Mucosa of rectum (tissue), 2 donors: ENCODE data around the gene ARFRP1.

Source experiments
- H3K27ac ChIP-seq, 2 donors: one replicate each; pipeline ENCODE4 v1.7.0; 2013; ENCODE audit warnings: inconsistent platforms in 2 of 2, low read depth in 2 of 2, low read length in 2 of 2
- H3K27me3 ChIP-seq, 2 donors: one replicate each; pipeline ENCODE4 v1.7.0; 2013; ENCODE audit warnings: low read length in 2 of 2; ENCODE audit not compliant: control insufficient read depth in 2 of 2, insufficient read depth in 2 of 2
- H3K36me3 ChIP-seq, 2 donors: one replicate each; pipeline ENCODE4 v1.7.0; 2013; ENCODE audit warnings: low read length in 2 of 2; ENCODE audit not compliant: control insufficient read depth in 2 of 2, insufficient read depth in 2 of 2
- H3K4me1 ChIP-seq, 2 donors: one replicate each; pipeline ENCODE4 v1.7.0; 2013; ENCODE audit warnings: low read length in 2 of 2, mild to moderate bottlenecking in 1 of 2; ENCODE audit not compliant: control insufficient read depth in 2 of 2, insufficient read depth in 2 of 2
- H3K4me3 ChIP-seq, 2 donors: one replicate each; pipeline ENCODE4 v1.7.0; 2013; ENCODE audit warnings: low read length in 2 of 2
- H3K9ac ChIP-seq, 2 donors: one replicate each; pipeline ENCODE4 v1.7.0; 2013; ENCODE audit warnings: low read length in 2 of 2, low read depth in 1 of 2, mild to moderate bottlenecking in 1 of 2
- H3K9me3 ChIP-seq, 2 donors: one replicate each; pipeline ENCODE4 v1.7.0; 2013; ENCODE audit warnings: low read length in 2 of 2; ENCODE audit not compliant: control insufficient read depth in 2 of 2
- donor health status: healthy.
- donor health status: Normal muscosa, but diverticular disease.

ARFRP1 gene

DNA sequence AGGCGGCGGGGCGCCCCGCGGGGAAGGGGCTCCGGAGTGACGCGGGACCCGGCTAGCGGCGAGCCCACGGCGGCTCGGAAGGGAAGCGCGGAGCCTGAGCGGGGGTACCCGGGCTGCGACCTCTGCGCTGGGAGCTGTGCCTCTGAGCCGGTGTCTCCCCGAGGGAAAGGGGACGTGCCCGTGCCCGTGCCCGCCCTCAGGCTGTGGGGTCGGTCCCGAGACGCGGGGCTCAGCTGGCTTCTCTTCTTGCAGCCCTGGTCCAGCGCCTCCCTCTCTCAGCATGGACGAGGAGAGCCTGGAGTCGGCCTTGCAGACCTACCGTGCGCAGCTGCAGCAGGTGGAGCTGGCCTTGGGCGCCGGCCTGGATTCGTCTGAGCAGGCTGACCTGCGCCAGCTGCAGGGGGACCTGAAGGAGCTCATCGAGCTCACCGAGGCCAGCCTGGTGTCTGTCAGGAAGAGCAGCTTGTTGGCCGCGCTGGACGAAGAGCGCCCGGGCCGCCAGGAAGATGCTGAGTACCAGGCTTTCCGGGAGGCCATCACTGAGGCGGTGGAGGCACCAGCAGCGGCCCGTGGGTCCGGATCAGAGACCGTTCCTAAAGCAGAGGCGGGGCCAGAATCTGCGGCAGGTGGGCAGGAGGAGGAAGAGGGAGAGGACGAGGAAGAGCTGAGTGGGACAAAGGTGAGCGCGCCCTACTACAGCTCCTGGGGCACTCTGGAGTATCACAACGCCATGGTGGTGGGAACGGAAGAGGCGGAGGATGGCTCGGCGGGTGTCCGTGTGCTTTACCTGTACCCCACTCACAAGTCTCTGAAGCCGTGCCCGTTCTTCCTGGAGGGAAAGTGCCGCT is 749 bp upstream of the ARFRP1 start:
- Histone ChIP-seq H3K4me3 (peak overlapping the region; percentile 80 to 81), H3K27me3 (no peaks in the 10 kb centered on the region), H3K9me3 (no peaks in the 10 kb centered on the region), H3K4me1 (peaks cover 21 to 23% of the 10 kb centered on the region in 2 donors), H3K27ac (peak overlapping the region in 1 of 2 donors; percentile 86), H3K36me3 (peaks cover 23 to 45% of the 10 kb centered on the region in 2 donors), H3K9ac (peak overlapping the region; percentile 70 to 89)

DNA sequence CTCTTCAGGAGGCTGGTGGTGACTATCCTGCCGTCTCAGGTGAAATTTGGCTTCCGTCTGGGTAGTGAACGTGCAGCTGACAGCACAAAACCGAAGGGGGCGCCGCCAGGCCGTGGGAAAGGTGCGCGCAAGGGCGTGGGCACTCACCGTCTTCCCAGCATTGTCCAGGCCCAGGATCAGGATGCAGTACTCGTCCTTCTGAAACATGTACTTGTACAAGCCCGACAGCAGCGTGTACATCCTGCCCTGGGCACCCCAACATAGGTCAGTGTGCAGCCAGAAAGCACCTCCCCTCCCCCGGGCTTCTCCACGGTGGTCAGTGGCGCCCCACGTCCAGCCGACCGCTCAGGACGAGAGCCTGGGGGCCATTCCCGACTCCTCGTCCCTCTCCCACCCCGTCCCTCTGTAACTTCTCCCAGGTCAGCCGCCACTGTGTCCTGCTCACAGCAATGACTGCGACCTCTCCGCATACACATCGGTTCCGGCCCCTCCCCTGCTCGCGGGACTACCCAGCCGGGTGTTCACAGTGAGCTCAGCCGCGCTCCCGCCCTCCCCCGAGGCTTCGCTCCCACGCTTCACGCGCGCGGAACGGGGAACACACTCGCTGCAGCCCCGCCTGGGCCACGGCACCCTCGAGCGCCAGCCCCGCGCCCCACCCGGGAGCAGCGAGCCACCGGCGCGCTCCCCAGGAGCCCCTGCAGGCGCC is 771 bp downstream of the ARFRP1 start:
- peaks cover 23 to 42% of the 10 kb centered on the region in 2 donors for H3K36me3 ChIP-seq
- no peaks in the 10 kb centered on the region for H3K27me3 ChIP-seq
- peaks cover 21 to 23% of the 10 kb centered on the region in 2 donors for H3K4me1 ChIP-seq
- peak overlapping the region; percentile 74 to 89 for H3K9ac ChIP-seq
- no peaks in the 10 kb centered on the region for H3K9me3 ChIP-seq
- H3K27ac ChIP-seq: peak overlapping the region; percentile 84 to 86
- H3K4me3 ChIP-seq: peak overlapping the region; percentile 80 to 81

DNA sequence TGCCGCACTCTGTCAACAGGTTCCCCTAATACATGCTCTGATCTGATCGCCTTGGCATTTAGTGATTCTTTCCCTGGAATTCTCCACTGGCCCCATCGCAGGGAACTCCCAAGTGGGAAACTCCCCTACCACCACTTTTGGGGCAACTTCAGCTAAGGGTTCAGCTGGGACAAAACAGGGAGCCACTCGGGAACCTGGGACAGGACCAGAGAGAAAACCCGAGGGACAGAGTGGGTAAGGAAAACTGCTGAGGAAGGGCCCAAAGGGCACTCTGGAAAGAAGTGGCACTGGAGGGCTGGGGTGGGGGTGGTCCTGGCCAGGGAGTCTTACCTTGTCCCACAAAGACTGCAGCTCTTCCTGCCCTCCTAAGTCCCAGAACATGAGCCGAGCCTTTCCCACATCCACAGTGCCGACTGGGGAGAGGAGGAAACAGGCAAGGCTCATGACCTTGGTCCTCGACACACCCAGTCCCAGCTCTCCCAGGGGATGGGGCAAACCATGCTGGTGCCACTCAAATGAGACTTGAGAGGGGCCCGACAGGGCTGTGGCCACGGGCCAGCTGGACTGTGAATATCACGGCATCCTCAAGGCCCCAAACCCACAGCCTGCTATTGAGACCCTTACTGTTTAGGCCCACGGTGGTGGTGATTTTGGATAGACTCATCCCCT is 1.6 kb downstream of the ARFRP1 start:
- Histone ChIP-seq H3K4me1 (peaks cover 21 to 23% of the 10 kb centered on the region in 2 donors), H3K27me3 (no peaks in the 10 kb centered on the region), H3K9ac (peak overlapping the region in 1 of 2 donors; percentile 89), H3K9me3 (no peaks in the 10 kb centered on the region), H3K36me3 (peaks cover 23 to 36% of the 10 kb centered on the region in 2 donors), H3K27ac (peak overlapping the region in 1 of 2 donors; percentile 84), H3K4me3 (peak overlapping the region; percentile 80 to 81)

DNA sequence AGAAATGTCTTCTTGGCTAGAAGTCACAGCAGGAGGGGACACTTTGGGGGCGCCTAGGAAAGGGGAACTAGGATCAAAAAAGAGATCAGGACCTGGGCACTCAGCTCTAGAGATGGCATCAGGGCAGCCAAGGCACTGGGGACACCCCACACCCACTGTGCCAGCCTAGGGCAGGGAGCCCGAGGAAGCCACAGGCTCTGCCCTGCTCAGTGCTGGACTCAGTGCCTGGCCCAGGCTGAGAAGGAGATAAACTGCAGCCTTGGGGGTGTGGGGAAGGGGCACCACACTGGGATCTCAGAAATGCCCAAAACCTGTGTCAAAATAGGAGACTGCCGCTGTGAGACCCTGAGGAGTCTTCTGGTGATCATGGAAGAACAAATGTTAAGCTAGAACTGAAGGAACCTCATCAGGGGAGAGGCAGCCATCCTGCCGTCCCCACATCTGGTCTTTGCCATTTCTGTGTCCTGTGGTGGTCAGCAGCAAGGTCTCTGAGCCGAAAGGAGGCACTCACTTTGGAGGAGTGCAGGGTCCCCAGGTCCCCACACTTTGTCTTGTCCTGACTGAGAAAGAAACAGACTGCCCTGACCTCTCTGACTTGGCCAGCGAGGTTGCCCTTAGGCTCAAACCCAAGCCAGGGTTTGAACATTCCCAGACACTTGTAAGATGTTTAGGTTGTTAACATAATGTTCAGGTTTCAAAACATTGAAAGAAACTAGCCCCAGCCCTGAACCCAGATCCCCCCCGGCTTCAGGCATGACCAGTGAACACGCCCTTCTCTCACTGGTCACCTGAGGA is 2.3 kb downstream of the ARFRP1 start:
- peaks cover 21 to 23% of the 10 kb centered on the region in 2 donors for H3K4me1 ChIP-seq
- no peaks in the 10 kb centered on the region for H3K9me3 ChIP-seq
- no peak overlapping the region for H3K4me3 ChIP-seq
- H3K9ac ChIP-seq: no peak overlapping the region
- no peaks in the 10 kb centered on the region for H3K27me3 ChIP-seq
- no peak overlapping the region for H3K27ac ChIP-seq
- H3K36me3 ChIP-seq: peaks cover 23 to 31% of the 10 kb centered on the region in 2 donors

DNA sequence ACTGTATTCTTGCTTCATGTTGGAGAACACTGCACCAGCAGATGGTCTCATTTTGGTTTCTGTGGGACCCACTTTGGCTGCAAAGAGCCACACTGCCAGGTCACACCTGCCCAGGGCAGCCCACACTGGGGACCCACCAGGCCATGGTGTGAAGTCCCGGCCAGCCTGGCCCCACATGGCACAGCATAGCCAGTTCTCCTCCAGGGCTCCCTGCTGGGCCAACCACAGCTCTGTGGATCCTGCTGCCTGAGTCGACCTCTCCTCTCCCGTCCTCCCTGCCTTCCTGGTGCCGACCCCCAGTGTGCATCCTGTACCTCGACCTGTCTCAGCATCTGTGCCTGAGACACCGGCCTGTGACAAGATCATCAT is 3.0 kb downstream of the ARFRP1 start:
- Histone ChIP-seq H3K9me3 (no peaks in the 10 kb centered on the region), H3K36me3 (peaks cover 23 to 31% of the 10 kb centered on the region in 2 donors), H3K4me3 (no peak overlapping the region), H3K4me1 (peaks cover 21 to 23% of the 10 kb centered on the region in 2 donors), H3K27me3 (no peaks in the 10 kb centered on the region), H3K9ac (no peak overlapping the region), H3K27ac (no peak overlapping the region)

DNA sequence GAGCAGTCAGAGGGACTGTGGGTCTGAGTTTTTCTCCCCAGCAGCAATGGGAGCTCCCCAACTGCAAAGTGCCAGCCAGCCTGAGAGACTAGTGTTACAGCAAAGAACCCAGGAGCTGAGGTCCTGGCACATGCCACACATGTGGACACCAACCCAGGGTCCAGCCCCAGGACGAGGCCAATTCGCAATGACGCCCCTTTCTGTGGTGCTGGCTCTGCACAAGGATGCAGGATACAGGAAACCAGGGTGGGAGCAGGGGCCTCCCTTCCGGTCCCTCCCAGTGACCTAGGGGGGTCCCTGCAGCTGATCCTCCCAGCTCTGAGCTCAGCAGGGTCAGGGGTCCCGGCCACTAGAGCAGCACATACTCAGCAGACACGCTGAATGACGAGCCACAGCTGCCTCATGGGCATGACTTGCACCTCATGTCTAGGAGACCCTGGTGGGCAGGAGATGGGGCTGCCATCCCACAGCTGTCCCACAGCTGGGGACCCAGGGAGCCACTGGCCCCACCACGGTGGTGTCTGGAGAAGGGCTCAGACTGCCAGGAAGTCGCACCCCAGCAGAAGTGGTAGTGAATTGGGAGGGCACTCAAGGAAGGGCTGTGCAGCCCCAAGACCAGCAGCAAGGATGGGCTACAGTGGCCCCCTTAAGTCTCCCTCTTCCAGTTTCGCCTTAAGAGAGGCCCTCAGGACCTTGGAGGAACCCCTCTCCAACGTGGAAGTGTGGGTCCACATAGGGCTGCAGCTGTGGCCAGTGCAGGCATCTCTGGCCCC is 3.6 kb downstream of the ARFRP1 start:
- H3K36me3 ChIP-seq: peaks cover 23 to 31% of the 10 kb centered on the region in 2 donors

DNA sequence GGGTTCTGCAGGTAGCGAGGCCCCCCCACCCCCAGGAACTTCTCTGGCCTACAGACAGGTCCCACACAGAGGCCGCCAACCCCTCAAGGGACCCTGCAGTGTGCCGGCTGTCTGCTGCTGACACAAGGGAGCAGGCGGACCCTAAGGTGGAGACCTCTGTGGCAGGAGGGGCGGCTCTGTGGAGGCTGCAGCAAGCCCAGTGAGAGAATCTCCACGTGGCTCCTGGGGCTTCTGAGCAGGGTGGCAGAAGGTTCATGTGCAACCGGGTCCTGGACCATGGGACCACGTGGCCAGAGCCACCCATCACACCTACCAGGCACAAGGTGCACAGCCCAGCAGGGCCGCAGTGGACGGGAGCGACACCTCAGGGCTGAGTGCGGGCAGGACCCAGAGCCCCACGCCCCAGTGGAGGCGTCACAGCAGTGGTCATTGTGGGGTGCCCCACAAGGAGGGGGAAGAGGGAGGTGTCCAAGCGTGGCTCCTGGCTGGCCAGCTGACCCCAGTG is 4.3 kb downstream of the ARFRP1 start:
- Histone ChIP-seq H3K9ac (no peak overlapping the region), H3K4me1 (peaks cover 14 to 15% of the 10 kb centered on the region in 2 donors), H3K4me3 (no peak overlapping the region), H3K27me3 (no peaks in the 10 kb centered on the region), H3K27ac (no peak overlapping the region), H3K9me3 (no peaks in the 10 kb centered on the region), H3K36me3 (peaks cover 23 to 31% of the 10 kb centered on the region in 2 donors)

More for the DNA sequence above, 3.6 kb downstream of the ARFRP1 start:
- no peak overlapping the region for H3K27ac ChIP-seq
- no peak overlapping the region for H3K9ac ChIP-seq
- no peak overlapping the region for H3K4me3 ChIP-seq
- H3K4me1 ChIP-seq: peaks cover 21 to 22% of the 10 kb centered on the region in 2 donors
- H3K27me3 ChIP-seq: no peaks in the 10 kb centered on the region
- H3K9me3 ChIP-seq: no peaks in the 10 kb centered on the region

DNA sequence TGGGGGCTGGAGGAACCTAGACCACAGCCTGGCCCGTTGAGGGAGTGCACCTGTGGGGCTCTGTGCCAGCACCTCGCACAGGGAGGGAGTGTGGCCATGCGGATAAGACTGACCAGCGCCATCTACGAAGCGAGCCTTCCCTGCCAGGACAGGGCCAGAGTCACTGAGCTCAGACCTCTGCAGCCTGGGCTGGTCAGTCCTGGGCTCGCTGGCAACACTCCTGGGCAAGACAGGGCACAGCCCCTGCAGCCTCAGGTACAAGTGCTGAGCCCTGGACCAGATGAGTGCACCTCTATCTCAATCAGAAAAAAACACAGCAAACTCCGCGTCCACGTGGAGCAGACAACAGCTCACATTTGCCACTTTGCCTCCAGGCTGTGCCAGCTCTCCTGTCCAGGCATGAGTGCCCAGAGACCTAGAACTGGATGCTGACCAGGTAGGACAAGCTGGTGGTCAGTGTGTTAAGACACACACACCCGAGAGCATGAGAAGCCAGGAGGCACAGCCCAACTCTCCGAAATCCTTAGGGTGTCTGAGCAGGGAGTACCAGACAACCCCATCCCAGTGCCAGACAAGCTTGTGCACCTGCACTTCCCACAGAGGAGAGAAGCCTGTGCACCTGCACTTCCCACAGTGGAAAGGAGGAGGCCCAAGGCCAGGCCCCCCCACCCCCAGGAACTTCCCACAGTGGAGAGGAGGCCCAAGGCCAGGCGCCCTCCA is 4.9 kb downstream of the ARFRP1 start:
- H3K36me3 ChIP-seq: peaks cover 23 to 31% of the 10 kb centered on the region in 2 donors
- H3K27me3 ChIP-seq: no peaks in the 10 kb centered on the region
- no peak overlapping the region for H3K4me3 ChIP-seq
- peaks cover 12 to 14% of the 10 kb centered on the region in 2 donors for H3K4me1 ChIP-seq
- no peak overlapping the region for H3K9ac ChIP-seq
- H3K9me3 ChIP-seq: no peaks in the 10 kb centered on the region
- no peak overlapping the region for H3K27ac ChIP-seq
